GM21723 (cell line): ENCODE results near the gene MAPKAPK2.

Experiments
- ATAC-seq: cut with Tn5 transposase; IDR thresholded peaks from one replicate; pipeline ENCODE4 v1.9.1; 2021; ENCODE audit warnings: mild to moderate bottlenecking, moderate library complexity; ENCODE audit not compliant: unreplicated experiment

MAPKAPK2 gene

DNA sequence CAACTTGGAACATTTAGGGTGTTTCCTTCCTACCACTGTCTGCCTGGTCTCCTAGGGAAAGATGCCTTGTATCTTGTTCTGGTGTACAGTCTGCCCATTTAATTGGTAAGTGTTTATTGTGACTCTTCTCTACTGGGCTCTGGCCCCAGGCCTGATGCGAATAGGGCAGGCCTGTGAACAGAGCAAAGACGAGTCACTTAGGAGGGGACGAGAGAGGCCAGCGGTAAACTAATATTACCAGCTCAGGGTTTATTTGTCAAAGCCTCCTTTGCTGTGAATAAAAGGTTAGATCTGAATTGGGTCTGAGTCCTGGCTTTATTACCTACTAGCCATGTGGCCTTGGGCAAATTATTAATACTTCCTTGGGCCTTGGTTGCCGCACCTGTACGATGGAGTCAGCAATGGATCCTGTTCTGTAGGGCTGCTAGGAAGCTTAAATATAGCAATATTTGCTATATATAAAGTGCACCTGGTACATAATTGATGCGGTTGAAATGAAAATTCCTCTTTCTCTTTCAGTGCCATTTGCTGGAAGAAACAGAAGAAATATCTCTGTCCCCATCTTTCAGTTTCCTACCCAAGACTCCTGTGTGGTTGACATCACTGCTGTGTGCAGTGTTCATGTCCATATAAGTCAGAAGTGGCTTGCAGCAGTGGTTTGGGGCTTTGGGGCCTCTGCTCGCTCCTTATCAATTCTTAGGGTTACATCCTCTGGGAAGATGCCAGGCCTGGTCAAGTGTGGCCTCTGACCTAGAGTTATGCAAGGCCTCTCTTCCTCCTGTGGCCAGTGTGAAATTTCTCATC lies 32.4 kb downstream of the MAPKAPK2 start:
- peak; percentile 82 for ATAC-seq

GRCh38 chr1:206717674-206717989 lies 32.9 kb downstream of the MAPKAPK2 start:
- ATAC-seq, result no peak

- ATAC-seq, result no peak
Measured at GRCh38 chr1:206719169-206719839, 34.6 kb downstream of the MAPKAPK2 start.

DNA sequence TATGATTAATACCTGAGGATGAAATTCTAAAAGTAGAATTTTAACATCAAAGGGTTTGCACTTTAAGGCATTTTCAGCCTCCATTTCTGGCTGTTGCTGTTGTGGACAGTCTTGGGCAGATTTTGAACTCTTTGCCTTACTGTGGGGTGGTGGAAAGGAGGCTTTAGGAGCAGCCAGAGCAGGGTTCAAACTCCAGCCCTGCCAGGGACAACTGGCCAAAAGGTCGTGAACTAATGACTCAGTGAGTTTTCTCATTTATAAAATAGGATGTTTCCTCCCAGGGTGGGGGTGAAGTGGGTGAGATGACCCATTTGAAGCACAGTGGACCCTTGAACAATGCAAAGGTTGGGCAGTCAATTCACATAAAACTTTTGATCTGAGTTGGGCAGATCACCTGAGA lies 36.7 kb downstream of the MAPKAPK2 start:
- ATAC-seq, result no peak

GRCh38 chr1:206722751-206723461 lies 38.2 kb downstream of the MAPKAPK2 start:
- no peak for ATAC-seq

GRCh38 chr1:206723462-206723804 lies 38.7 kb downstream of the MAPKAPK2 start:
- no peak for ATAC-seq

DNA sequence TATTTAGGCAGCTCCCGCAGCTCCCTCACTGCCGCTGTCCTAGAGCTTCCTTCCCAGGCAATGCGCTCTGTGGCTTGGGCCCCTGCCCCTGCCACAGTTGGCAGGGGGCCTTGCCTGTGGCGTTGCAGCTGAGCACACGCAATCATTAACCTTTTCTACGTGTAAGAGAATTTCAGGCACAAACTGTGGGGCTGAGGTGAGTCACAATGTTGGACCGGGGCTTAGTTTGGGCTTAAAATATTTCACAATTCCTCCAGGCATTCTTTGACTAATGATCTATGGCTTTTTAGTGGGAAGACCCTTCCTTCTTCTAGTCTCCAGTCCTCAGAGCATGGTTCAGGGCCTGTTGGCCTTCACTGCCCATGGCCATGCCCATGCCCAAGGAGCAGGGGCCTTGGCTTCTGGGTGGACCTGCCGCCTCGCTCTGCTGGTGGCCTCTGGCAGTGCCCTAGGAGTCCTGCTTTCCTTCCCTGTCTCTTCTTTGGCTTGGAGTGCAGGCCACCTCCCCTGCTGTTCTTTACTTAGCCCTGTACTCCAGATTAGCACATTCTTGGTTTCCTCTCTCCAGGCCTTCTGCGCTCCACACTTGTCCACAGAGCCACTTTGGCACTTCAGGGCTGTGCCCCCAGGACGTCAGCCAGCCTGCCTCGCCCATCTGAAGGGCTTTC lies 39.2 kb downstream of the MAPKAPK2 start:
- ATAC-seq, result no peak

- ATAC-seq, result no peak
Measured at GRCh38 chr1:206725109-206725963, 40.6 kb downstream of the MAPKAPK2 start.

GRCh38 chr1:206727981-206728696 lies 43.4 kb downstream of the MAPKAPK2 start:
- ATAC-seq, result no peak

- no peak for ATAC-seq
Measured at GRCh38 chr1:206728697-206728987, 43.9 kb downstream of the MAPKAPK2 start.

- ATAC-seq, result no peak
Measured at GRCh38 chr1:206729050-206729449, 44.3 kb downstream of the MAPKAPK2 start.

GRCh38 chr1:206729507-206729906 lies 44.8 kb downstream of the MAPKAPK2 start:
- no peak for ATAC-seq

DNA sequence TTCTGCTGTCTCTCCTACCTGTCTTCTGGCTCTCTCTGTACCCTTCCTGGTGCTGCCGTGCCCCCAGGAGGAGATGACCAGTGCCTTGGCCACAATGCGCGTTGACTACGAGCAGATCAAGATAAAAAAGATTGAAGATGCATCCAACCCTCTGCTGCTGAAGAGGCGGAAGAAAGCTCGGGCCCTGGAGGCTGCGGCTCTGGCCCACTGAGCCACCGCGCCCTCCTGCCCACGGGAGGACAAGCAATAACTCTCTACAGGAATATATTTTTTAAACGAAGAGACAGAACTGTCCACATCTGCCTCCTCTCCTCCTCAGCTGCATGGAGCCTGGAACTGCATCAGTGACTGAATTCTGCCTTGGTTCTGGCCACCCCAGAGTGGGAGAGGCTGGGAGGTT lies 47.8 kb downstream of the MAPKAPK2 start:
- ATAC-seq, result no peak

- ATAC-seq, result no peak
Measured at GRCh38 chr1:206732992-206733391, 48.3 kb downstream of the MAPKAPK2 start.

- ATAC-seq, result no peak
Measured at GRCh38 chr1:206734499-206735142, 49.9 kb downstream of the MAPKAPK2 start.

DNA sequence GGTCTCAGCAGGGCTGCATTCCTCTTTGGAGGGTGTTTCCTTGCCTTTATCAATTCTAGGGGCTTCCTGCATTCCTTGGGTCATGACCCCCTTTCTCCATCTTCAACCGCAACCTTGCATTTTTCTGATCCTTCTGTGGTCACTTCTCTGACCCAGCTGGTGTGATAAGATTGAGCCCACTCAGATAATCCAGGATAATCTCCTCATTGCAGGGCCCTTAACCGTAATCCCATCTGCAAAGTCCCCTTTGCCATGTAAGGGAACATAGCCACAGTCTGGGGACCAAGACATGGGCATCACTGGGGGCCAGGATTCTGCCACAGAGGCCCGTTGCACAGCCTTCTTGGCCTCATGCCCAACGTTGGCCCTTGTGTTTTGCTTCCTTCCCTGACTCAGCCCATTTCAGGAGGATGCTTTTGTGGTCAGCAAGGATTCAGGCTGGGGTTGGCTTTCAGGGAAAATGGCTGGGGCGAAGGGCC lies 50.9 kb downstream of the MAPKAPK2 start:
- ATAC-seq, result no peak

DNA sequence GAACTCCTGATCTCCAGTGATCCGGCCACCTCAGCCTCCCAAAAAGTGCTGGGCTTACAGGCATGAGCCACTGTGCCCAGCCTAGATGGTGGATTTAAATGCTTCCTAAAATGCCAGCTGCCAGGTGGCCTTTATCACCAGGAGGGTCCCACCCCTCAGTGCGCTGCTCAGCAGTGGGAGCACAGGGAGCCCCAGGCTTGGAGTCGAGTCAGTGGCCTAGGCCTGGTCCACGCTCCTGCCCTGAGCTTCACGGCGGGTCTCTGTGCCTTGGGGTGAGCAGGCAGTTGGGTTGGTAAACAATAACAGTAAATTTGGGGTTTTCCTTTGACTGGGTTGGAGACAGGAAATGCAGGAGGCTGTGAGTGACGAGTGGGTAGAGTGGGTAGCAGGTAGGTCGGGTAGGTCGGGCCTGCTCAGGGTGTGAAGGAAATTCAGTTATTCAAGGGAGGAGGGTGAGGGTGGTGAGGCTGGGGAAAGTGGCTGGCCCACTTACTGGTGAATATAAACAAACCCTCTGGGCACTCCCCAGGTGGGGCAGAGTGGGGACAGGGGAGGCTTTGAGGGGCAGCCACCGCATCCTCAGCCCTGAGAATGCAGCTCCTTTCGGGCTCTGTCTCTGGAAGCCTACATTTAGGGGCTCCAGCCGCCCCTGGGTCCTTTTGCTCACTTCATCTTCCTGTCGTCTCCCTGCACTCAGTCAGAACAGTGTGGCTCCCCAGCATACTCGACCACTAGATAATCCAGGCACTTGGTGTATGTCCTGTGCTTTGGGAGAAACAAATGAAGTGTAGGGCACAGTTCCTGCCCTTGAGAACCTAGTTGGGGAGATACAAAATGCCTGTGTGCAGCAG lies 52.4 kb downstream of the MAPKAPK2 start:
- no peak for ATAC-seq

DNA sequence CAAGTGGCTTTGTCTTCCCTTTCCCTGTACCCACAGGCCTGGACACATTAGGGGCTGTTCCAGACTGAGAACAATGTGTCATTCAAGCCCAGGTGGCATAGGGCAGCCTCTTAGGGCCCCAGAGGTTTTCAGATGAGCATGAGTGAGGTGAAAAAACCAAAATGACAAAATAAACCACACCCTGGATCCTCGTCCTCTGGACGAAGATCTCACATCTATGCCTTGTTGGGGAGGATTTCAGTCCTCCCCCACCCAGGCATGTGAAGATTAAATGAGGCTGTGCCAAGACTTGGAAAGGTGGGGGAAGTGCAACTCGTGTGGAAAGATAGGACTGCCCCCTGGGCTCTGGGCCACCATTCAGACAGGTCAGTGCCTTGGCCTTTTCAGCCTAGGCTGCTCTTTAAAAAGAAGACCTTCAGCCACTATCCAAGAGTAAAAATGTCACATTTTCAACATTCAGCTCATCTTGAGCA lies 53.1 kb downstream of the MAPKAPK2 start:
- no peak for ATAC-seq
